NCI-H1436 (cell line): ENCODE data around the gene MAP3K5.

Experiments used
- DNase-seq: peaks from one replicate; lab custom pipeline; 2025; lab: John Stamatoyannopoulos, UW

Gene MAP3K5

DNA sequence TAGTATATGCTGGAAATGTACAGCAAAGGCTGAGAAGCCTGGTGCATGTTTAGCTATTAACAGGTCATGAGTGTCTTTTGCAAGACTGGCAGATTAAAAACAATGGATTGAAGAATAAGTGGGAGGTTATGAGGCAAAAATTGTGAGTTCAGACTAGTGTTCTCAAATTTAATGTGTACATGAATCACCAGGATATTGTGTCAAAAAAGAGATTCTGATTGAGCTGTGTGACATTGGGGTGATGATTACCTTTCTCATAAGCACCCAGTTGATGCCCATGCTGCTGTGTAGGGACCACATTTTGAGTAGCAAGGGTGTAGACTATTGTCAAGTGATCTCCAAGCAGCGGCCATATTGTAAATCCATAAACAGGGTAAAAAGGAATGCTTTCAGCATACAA lies 44.8 kb downstream of the MAP3K5 start:
- no peak for DNase-seq

DNA sequence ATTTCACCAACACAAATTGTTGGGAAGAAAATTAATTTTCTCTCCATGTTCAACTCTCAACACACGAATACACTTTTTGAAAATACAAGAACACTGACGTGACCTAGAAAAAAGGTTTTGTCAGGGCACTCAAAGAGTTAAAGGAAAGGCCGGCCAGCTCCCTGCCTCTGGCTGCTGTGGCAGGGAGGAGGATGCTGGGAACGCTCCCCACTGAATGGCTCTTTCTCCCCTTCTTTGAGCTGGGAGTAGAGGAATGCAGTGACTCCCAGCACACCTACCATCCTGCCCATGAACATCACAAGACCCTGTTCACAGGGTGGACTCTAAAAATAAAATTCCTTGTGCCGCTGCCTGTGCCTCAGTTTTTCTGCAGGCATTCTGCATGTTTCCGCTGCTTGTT lies 47.0 kb downstream of the MAP3K5 start:
- DNase-seq, result no peak

DNA sequence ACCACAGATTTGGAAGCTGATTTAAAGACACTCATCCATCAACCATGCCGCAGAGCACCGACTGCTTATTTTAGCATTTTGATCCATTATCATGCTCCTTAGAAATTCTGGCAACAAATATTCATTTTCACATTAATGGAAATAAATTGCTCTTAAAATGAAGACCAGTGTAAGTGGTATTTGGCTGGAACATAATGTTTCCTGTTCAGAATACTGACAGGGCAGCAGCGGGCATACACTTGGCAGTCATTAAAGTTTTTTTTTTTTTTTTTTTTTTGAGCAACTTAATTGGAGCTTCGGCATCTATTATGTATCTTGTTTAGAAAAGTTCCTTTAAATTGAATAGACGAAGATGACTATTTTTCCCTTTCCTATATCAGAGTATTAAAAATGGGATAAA lies 47.4 kb downstream of the MAP3K5 start:
- no peak for DNase-seq

DNA sequence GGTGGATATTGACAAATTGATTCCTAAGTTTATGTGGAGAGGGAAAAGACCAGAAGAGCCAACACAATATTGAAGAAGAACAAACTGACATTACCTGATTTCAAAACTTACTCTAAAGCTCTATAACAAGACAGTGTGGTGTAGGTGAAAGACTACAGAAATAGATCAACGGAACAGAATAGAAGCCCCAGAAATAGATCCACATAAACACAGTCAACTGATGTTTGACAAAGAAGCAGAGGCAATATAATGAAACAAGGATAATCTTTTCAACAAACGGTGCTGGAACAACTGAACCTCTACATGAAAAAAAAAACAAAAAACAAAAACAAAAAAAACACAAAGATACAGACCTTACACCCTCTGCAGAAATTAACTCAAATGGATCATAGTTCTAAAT lies 50.2 kb downstream of the MAP3K5 start:
- no peak for DNase-seq

DNA sequence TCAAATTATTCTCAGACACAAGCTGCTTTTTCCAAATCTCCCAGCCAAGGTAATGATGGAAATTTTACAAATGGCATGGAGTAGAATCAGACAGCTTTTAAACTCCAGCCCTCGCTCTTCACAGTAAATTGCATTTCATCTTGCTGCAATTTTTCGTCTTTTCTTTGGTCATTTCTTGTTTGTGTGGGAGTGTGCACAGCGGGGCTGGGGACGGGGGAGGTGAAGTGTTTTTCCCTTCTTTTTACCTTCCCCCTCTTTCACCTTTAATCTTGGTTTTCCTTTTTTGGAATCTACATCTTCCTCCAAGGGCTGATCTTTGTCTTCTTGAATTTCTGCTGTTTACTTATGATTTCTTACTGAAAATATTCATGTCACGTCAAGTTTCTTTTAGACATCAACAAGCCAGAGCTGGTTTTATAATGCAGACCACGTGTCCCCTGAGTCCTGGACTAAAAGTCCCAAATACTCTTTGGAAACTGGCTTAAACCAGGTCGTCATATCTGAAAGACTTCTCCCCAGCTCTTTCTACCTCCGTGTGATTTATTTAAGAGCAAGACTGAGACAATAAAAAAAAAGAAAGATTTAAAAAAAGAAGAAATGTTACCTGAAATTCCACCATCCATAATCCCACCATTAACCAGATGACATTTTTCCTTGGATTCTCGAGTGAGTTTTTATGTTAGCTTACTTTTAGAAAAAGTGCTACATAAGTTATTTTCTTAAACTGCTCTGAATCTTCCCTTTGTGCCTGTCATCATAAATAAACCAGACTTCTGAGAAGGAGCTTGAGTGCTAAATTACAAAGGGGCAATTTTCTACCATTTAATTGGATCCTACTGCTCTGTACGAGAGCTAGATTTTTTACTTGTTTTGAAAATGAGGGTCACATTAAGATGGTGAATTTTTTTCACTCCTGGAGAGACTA lies 52.0 kb downstream of the MAP3K5 start:
- no peak for DNase-seq

DNA sequence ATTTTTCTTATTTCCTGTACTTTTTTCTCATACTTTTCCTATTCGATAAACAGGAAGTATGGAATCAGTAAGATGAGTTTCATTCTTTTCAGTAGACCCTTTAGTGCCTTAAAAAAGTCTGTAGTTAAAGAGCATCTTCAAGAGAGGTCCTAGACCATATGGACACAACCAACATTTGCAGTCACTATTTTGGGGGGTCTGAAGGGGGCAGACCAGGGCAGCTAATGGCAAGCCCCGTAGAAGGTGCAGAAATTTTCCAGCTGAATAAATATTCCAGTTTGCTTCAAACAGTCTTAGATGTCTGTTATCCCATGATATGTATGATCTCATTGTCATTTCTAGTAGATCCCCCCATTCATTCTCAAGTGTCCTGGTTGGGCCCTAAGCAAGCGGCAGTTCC lies 52.8 kb downstream of the MAP3K5 start:
- DNase-seq, result no peak

DNA sequence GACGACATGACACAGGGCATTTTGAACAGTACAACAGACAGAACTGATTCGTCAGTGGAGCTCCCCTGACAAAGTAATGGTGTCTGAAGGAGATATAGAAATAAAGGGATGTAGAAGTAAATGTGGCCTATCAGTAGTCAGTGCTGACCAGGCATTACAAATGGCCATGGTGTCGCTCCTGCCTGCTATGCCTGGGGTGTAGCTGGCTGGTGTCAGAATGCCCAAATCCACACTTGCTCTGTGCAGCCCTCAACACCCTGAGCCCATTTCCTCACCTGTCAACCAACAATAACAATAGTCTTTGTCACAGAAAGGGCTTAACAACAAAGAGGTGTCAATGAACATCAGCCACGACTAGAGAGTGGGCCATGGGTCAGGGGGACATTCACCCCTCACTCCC lies 53.2 kb downstream of the MAP3K5 start:
- DNase-seq, result no peak

DNA sequence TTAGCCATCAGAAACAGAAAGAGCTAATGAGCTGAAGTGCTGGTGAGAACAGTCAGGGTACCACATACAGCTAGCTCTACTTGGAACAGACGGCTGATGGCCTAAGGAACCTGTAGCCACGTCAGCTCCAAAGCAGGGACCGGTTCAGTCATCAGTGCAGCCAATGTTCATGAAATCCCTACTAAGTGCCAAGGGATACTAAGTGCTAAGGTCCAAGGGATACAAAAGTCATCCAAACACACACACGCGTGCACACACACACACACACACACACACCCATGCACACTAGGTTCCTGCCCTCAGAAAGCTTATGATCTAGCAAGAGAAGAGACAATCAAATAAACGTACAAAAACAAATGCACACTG lies 53.6 kb downstream of the MAP3K5 start:
- no peak for DNase-seq

DNA sequence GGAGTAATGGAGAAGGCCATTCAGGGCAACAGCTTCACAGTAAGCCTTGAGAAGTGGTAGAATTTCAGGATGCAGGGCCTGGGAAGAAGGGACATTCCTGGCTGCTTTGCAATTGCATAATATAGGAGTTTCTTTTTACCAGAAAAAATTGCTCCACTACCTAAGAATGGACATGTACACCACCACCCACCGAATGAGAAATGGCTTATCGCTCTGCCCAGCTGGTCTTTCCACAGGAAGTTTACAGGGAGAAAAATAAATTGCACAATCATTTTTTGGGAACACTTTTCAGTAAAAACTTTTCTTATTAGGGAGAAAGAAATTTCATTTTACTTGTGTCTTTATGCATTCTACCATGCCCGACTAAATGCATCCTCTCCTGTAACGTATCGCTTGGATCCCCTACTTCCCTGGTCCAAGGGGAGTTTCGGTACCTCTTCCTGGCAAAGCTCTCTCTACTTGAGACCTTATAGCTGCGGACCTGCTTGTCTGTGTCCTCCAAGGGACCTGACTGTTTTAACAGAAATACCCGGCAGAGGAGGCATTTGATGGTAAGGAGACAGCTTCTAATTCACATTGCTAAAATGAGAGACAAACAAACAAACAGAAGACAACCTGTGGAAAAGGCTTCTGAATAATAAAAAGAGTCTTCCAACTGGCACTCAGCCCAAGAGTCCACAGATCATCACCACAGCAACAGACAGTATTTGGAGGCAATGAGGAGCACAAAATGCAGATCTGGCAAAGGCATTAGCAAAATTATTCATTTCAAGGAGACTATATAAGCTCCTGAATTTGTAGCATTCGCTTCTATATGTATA lies 54.2 kb downstream of the MAP3K5 start:
- no peak for DNase-seq

DNA sequence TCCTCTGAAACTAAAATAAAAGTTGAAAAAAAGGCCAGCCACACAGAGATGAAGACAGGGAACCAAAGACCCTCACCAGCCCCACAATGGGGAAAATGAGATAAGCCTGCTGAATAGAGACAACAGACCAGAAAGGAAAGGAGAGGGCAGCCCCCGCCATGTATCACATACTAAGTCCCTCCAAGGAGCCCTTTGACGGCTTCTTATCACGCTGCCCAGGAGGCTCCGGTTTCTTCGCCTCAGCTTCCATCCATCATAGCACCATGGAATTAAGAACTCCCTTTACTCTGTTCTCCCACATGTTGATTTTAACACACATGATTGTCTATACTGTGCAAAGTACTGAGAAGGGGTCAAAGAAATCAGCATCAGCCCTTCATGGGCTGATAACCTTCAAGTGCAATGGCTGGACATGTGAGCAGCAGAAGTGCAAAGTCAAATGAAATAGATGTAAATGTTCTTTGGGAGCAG lies 54.9 kb downstream of the MAP3K5 start:
- DNase-seq, result no peak

DNA sequence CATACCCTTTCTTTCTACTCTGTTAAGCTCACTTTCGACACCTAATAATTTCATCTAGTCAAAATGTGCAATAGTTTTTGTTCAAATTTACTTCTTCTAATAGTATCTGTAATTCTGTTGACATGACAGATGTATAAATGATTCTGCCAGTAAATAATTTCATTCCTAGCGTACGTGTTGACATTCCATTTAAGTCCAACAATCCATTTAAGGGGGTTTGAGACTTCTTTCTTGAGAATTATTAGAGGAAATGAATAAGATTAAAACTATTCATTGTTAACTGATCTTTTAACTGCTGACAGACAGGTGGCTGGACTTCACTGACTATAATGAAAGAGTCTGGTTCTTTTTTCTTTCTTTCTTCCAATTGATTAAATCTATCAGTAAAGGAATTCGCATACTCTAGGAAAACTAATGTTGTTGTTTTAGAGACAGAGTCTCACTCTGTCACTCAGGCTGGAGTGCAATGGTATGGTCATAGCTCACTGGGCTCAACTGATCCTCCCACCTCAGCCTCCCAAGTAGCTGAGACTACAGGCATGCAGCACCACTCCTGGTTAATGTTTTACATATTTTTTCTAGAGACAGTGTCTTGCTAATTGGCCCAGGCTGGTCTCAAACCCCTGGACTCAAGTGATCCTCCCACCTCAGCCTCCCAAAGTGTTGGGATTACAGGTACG lies 55.9 kb downstream of the MAP3K5 start:
- DNase-seq, result no peak

DNA sequence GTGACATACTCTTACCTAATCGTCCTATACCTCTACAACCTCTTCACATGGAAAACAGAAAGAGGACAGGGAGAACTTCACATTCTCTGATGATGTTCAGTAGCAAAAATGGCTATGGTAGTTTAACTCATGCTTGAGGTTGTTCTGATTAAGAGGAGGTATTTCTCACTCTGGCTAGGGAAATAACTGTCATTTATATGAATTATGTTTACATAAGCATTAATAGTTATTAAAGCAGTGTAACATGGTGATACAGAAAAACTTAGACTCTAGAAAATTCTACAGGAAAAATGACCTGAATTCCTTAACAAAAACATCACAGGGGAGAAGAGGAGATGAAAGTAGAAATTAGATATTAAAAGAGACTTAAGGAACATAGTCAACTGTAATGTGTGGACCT lies 57.3 kb downstream of the MAP3K5 start:
- DNase-seq, result no peak

DNA sequence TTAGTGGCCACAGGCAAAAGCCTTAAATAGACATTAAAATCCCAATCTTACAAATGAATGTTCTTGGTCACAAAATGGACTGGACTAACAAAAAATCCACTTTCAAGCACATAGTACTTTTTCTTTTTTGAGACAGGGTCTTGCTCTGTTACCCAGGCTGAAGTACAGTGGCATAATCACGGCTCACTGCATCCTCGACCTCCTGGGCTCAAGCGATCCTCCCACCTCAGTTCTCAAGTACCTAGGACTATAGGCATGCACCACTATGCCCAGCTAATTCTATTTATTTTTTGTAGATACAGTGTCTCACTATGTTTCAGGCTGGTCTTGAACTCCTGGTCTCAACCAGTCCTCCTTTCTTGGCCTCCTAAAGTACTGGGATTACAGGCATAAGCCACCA lies 59.4 kb downstream of the MAP3K5 start:
- DNase-seq, result no peak

DNA sequence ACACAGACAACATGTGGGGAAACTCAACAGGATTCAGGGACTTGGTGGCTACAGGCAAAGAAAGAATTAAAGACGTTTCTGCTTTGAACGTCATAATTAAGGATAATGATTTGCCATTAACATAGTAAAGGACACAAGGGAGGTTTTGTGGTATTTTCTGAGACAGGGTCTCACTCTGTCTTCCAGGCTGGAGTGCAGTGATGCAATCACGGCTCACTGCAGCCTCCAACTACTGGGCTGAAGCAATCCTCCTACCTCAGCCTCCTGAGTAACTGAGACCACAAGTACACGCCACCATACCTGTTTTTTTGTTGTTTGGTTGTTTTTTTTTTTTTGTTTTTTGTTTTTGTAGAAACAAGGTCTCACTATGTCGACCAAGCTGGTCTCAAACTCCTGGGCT lies 62.4 kb downstream of the MAP3K5 start:
- no peak for DNase-seq

DNA sequence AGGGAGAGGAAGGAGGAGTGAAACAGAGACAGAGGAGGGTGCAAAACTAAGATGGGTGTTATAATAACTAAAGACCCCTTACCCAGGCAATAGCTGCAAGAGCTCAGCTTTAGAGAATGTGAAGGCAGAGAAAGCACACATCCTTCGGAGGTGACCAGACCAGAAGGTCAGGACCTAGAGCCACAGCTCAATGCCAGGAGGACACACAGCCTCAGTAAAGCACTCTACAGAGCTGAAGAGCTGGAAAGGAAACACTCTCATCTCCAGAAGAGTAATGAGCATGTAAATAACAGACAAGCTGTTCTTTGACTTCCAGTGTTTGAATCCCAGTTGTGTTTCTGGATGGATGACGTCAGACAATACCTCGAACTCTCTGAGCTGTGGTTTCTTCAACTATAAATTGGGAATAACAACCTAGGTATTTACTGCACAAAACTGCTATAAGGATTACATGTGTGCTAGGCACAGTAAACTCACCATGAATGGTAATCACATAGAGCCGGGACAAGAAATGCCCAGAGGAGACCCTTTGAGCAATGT lies 63.2 kb downstream of the MAP3K5 start:
- no peak for DNase-seq

DNA sequence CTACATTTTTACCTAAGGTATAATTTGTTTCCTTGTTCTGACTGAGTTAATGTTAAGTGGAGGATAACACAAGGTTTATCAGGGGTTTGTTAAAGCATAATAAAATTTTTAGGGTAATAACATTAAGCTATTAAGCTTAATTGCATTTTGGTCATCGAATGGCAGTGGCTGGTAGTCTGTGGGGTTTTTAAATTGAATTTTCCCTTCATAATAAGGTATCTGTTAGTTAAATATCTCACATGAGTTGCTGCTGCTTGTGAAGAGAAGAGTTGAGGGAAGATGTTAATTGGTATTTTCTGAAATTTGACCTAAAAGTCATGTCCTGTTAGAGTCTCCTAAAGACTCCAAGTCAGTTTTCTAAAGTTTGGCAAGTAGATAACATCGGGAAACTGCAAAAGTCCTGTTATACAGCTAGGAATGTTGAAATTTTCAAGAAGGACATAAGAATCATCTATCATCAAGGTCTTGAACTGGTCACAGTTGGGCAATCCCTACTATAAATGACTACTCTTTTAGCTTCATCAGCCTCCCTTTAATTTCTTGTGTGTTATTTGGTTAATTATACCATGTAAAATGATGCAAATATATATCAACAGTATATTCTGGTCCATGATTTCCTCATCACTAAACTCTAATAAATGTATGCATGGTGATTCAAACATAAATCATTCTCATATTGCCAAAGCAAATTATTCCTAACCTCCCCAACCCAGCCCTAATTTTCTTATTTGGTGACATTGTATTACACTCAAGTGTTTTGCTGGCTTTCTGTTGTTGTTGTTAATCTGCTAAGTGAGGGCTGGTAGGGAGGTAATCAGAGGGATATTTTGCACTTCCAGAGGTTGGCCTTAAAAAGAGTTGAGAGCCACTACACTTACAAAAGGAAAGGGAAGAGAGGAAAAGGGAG lies 64.0 kb downstream of the MAP3K5 start:
- no peak for DNase-seq

DNA sequence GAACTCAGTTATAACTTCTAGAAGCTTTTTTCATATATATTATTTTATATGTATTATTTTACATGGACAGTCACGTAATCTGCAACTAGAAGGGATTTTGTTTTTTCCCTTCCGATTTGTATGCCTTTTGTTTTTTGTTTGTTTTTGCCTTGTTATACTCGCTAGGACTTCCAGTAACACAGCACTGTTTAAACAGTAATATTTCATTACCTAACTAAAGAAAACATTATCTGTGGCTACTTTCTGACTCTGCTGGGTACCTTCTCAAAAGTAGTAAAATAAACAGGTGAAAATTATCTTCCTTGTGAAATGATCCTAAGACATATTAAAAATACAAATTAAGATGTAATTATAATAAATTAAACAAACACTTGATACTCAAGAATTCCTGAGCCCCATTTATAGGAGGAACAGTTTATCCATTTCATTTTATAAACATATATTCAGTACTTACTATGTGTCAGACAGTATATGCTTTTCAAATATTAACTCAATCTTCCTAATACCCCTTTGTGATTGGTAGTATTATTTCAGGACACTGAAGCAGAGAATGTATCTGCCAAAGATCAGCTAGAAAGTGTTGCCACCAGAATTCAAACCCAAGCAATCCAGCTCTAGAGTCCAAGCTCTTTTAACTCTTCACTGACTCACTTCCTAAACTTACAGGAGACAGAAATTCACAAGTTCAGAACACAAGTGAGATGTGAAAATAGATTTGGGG lies 65.3 kb downstream of the MAP3K5 start:
- DNase-seq, result no peak

DNA sequence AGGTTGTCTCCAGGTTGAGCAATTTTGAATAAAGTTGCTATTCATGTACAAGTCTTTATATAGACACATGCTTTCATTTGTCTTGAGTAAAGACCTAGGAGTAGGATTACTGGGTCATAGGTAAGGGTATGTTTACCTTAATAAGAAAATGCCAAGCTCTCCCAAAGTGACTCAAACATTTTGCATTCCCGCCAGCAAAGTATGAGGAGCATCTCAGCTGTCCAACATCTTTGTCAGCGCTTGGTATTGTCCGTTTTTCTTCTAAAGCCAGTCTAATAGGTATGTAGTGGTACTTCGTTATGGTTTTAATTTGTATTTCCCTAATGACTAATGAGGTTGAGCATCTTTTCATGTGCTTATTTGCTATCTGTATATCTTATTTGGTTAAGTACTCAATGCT lies 67.2 kb downstream of the MAP3K5 start:
- DNase-seq, result no peak

DNA sequence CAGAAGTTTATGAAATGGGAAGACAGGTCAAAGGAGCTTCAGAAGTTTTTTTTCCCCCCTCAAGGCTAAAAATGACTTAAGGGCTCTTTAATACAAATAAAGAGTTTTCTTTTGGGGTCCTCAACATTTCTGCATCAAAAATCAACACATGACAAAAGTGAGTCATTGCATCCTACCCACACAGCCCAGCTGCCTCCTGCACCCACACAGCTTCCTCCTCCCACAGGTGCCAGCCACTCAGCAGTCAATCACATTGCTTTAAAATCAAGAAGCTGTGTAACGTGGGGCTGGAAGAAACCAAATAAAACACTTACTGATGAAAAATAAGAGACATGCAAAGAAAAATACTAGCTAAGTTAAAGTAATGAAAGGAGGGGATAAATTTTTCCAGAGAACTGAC lies 68.5 kb downstream of the MAP3K5 start:
- DNase-seq, result no peak

DNA sequence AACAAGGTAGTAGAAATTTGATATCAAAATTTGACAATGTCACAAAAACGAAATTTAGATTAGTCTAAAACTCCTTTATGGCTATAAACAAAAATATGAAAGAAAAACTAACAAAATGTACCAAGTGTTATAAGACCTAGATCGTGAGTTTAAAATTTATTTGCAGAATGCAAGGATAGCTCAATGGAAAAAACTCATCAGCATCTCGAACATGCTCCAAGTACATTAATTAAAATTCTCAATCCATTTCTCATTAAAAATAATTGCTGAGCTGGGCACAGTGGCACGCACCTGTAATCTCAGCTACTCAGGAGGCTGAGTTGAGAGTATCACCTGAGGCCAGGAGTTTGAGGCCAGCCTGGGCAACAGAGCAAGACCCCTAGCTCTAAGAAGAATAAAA lies 70.8 kb downstream of the MAP3K5 start:
- no peak for DNase-seq
